Left cardiac atrium (tissue), 4 donors: Measurements from ENCODE around the gene PCSK1. TPM values are rescaled to one million over a fixed set of nuclear protein-coding genes. Genes with fewer than 3 reads are reported as not detected.
"Not testable (repeated sequence)": the region's sequence is repeated elsewhere in the genome, so short reads cannot be mapped to it uniquely, and the experiment has no call there.

Source experiments
- ATAC-seq, 2 donors: fragments of 200-7000 bp; cut with Tn5 transposase; one replicate each; pipeline ENCODE4 v1.9.1; 2020; ENCODE audit warnings: mild to moderate bottlenecking in 2 of 2, moderate library complexity in 2 of 2
- DNase-seq: peaks from one replicate; pipeline ENCODE4 v3.0.0-alpha.2; 2020
- intact Hi-C, 2 donors: fragments of 100-400 bp; cut with DNase I; formaldehyde crosslinking; loops; one replicate each; pipeline versions ENCODE4 v1.14.1 to v1.15.1; 2022 to 2023
- total RNA-seq, 2 donors: library from RNA; stranded (reverse); fragmentation: NEBNext Ultra II Directional; extraction: Animal tissue kit (Norgen Biotek cat#: 25700); gene quantifications; one replicate each; pipeline ENCODE4 v1.2.1, GENCODE V29; 2021
- donor health status: DM: no; HTN: yes; CAD: no.
- donor health status: DM: no; HTN: yes; CAD: no; lungs with severe emphysema.
- donor health status: DM: yes; HTN: yes; CAD: no.
- donor health status: Dilated cardiomyopathy.

PCSK1 gene
- total RNA-seq, 2 donors from 2014 or later: 0.41 to 3.1 TPM

DNA sequence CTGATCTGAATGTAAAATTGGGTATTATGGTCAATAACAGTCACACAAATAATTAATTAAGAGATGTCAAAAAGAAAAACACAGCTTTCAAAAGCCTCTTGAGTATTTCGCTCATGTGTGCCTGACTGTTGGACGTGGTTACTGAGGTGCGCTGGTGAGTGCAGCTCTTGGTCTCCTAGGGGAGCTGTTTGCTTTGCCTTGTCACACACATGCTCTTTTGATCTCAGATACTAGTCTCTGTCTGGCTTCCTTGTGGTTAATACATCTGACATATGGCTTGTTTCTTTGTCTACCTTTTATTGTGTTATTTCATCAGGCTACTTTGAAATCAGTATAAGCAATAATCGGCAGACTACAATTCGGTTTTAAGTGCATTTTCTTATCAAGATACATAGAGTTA, 51.5 kb downstream of the PCSK1 start:
- peak in 1 of 2 donors; percentile 57 for ATAC-seq

DNA sequence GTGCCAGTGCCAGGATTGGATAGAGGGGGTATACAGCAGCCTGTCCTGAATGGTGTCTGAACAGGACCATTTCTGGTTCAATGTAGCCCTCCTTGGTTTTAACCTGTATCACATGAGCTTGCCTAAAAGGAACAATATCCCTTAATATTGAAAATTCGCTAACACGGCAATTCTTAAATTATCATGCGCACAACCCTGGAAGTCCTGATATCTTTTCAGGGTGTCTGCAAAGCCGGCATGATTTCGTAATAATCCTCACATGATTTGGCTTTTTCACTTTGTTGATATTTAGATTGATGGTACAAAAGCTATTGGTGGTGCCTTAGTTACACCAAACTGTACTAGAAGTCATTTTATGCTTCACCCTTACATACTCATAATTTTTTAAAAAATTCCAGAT, 53.2 kb downstream of the PCSK1 start:
- ATAC-seq (no peak), DNase-seq (no peak)
- intact Hi-C loops: no loop called here

More for the DNA sequence above, 51.5 kb downstream of the PCSK1 start:
- DNase-seq: no peak
- intact Hi-C loops: no loop called here

DNA sequence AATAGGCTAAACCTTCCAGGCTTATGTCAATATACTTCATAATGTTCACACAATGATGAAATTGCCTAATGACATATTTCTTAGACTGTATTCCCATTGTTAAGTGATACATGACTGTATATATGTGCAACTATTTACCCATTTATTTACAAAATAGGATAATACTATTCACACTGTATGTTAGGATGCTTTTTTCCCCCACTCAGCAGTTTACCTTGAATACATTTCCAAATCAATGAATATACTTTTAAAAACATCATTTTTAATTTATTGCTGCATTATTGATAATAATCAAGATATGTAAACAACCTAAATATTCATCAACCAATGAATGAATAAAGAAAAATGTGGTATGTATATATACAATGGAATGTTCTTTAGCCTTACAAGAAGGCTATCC, 55.5 kb downstream of the PCSK1 start:
- no peak for DNase-seq
- ATAC-seq: no peak
- intact Hi-C loops: no loop called here

DNA sequence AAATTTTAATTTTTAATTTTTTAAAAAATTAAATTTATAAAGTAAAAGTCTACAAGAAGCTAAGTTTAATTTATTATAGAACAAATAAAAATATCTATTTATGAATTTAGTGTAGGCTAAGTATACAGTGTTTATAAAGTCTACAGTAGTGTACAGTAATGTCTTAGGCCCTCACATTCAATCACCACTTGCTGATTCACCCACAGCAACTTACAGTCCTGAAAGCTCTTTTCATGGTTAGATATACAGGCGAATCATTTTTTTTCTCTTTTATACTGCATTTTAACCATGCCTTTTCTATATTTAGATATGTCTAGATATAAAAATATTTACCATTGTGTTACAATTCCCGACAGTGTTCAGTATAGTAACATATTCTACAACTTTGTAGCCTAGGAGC, 55.9 kb downstream of the PCSK1 start:
- ATAC-seq: no peak
- intact Hi-C loops: no loop called here
- no peak for DNase-seq

DNA sequence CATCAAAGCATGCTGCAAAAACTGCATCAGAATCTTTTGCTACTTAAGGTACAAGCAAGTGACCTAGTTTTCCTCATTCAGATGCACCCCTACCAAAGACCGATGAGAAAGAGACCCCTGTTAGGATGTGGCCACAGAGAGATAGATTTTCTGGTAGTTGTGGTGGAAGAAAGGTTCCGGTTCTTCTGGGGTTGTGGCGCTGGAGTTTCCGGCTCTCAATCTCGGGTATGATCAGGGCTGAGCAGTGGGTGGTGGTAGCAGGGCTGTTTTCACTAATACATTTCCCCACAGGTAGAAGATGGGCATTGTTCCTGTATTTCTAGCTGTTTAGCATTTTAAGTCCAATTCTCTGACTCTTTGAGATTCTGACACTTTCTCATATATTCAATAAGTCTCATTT, 58.4 kb downstream of the PCSK1 start:
- ATAC-seq (no peak), DNase-seq (no peak)
- intact Hi-C loops: no loop called here

DNA sequence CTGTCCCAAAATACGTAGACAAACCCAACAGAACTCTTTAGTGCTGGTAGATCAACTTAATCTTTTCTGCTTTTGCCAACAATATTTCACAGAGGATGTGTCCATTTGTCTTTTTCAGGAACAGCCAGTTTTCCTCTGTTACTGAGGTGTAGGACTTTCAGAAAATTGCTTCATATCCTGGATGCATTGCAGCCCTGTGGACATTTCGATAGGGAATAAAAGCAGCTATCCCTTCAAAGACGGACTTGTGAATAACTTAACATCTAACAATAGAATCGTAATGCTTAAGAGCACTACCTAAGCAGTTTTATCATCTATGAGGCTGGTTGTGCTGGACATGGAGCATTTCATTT, 59.7 kb downstream of the PCSK1 start:
- no peak for ATAC-seq
- intact Hi-C loops: no loop called here

DNA sequence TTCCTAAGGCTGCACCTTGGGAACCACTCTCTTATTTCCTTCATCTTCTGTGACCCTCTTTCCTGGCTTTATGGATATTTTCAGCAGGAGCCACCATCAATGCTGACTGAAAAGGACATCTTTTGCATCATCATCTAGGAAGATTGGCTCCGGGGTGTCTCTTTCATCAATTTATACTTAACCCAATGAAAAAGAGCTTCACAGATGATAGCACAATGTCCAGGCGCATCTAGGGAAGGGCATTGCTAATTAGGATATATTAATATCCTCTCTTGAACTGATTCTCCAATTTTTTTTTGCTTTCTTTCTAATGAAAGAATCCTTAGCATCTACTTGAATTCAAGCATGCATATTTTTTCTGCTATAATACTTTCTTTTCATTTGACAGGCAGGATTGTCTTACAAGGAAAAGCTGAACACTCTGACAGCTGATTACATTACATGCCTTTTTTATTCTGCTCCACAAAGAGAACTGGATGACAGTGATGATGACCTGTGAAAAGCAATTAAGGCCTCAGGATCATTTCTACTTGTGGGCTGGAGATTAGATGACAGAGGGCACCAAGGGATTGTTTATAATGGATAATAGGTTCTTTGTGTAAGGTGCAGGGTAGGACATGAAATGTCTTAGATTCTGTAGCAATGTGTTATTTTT, 60.2 kb downstream of the PCSK1 start:
- intact Hi-C loops: no loop called here
- no peak for DNase-seq
- ATAC-seq: no peak

More for the DNA sequence above, 59.7 kb downstream of the PCSK1 start:
- no peak for DNase-seq

DNA sequence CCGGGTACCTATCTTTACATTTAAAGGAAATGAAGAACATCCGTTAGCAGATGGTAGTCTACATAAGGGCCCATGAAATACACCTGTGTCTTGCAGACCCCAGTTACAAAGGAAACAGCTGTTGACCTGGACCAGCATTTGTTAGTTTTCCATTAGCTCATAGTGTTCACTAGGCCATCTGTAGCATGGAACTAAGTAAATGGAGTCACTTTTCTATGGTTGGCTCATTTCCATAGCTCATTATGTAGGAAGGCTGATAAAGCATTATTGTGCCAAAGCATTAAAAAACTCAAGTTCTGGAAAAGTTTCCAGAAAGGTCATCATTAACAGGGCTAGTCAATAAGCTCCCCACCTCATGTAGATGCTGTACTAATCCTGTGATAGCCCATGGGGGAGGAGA, 62.1 kb downstream of the PCSK1 start:
- intact Hi-C loops: no loop called here
- no peak for DNase-seq
- ATAC-seq: no peak

DNA sequence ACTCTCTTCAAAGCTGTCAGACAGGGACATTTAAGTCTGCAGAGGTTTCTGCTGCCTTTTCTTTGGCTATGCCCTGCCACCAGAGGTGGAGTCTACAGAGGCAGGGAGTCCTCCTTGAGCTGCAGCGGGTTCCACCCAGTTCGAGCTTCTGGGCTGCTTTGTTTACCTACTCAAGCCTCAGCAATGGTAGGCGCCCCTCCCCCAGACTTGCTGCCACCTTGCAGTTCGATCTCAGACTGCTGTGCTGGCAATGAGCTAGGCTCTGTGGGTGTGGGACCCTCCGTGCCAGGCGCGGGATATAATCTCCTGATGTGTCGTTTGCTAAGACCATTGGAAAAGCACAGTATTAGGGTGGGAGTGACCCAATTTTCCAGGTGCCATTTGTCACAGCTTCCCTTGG, 65.7 kb downstream of the PCSK1 start:
- intact Hi-C loops, DNase-seq, ATAC-seq: not testable (repeated sequence)

DNA sequence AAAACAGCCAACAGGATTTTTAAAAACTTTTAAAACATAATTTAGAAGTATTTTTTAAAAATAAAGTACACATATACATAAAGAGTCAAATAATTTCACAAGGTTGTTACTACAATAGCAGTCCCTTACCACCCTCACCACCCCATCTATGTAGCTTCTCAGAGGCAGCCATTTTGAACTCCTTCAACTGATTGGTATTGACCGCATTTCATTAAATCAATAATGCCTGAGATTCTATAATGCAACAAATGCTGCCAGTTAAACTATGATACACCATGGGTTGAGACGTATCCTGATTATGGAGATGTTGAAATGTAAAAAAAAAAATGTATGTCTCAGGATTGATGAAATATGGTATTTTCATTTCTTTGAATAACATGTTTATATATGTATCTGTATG, 78.8 kb downstream of the PCSK1 start:
- intact Hi-C loops: no loop called here
- no peak for DNase-seq
- ATAC-seq: no peak

DNA sequence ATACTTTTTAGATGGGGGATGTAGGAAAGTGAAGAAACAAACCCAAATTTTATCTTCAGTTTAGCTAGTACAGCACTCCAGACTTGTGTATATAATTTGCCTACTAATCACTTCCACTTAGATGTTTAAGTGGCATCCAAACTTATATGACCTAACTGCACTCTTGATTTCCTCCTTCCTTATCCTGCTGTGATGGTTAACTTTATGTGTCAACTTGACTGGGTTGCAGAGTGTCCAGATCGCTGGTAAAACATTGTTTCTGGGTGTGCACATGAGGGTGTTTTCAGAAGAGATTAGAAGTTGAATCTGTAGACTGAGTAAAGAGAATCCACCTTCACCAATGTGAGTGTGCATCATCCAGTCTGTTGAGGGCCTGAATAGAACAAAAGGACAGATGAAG, 79.8 kb downstream of the PCSK1 start:
- DNase-seq (no peak), ATAC-seq (no peak)
- intact Hi-C loops: no loop called here

DNA sequence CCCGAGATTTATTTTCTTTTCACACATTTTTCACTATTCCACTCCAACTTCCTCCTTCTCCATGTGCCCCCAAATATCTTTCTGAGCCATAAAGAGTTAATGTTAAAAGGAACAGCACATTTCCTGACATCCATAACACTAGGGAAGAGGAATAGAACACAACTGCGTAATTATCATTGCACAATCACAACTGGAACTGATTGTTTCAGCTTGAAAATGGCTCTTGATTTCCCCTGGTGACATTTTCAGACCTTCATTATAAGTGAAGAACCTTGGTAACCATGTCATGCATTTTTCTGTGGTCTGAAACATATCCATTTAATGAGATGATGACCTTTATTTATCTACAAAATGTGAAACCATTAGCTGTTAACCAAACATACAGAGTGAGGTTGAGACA, 82.4 kb downstream of the PCSK1 start:
- intact Hi-C loops: no loop called here
- DNase-seq (no peak), ATAC-seq (no peak)

DNA sequence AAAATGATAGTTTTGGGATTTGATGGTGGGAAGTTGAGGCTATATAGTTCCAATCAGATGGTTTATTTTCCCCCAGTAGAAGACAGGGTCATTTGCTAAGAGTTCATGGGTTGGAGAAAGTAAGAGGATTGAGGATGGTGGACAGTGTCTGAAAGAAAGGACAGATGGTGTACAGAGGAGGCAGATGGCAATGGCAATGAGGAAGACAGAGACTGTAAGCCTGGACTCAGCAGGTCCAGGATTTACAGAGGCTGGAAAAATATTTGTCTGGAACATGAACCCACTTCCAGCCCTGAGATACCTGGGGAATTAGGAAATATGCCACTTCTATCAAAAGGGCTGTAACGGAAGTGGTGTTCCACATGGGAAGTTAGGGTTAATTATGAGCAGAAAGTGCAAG, 84.5 kb downstream of the PCSK1 start:
- intact Hi-C loops: loop anchor here (5.0 kb wide), 2 partner anchors 254 to 724 kb away; no protein-coding TSS in a partner anchor
- ATAC-seq (no peak), DNase-seq (no peak)

DNA sequence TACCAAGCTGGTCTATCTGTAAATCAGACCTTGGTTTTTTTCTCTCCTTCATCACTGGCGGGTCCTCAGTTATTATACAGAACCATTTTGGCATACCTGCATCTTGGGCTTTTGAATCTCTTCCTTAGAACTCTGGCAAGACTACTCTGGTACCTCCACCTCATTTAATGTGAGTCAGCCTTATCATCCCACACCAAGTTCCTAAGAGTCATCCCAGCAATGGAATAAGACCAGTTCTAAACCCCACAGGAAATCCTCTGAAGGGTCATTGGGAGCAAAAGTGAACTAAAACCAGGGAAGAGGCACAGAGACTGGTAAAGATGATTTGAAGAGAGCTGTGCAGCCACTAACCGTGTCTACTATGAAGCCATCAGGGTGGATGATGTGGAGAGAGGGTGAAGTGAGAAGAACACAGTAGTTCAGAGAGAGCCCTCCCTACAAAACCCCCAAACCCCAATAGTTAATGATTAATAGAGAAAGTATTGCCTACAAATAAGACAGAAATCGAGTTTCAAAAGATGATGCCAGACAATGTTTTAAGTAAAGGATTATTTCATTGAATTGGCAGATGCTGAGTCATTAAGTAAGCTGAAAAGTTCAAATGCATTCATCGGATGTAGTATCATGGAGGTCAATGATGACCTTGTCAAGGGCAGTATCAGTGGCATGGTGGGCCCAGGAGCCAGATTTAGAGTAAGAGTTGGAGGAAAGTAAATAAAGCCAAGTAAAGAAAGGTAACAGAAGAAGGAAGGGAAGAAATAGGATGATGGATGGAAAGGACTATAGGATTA, 85.4 kb downstream of the PCSK1 start:
- ATAC-seq (no peak), DNase-seq (no peak)
- intact Hi-C loops: loop anchor here (5.0 kb wide), 2 partner anchors 255 to 725 kb away; no protein-coding TSS in a partner anchor

DNA sequence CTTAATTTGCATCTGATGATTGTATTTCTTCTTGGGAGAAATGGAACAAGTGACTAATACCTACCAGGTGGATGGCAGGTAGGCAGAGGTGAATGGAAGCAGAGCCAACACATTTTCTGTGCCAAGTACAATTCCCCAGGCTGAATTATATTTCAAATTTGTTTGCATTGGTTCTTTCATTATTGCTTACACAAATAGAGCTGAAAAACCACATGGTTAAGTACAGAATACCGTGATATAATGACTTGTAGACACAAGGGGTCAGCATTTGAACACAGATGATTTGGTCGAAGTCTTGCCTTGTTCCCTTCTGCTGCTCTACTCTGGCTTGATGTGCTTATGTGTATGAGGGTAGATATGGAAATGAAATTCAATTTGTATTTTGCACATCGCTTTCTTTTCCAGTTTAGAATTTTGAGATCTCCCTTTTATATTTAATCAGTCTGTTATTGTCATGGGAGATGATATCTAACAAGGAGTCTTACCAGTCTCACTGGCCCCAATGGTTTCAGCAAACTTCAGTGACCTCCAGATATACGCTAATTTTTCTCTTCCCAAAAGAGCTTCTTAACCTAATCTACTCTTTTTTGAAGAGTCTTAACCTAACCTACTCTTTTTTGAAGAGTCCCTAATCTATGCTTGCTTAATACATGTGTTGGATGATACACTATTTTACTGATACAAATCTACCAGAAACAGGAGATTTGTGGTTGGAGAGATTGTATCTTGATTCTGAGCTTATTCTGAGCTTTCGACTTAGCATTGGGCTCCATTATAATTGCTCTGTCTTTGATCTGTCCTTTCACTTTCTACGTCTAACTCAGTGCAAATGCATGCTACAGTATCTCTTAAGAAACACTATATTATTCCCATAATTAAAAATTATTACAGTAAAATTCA, 88.1 kb downstream of the PCSK1 start:
- ATAC-seq (peak; percentile 89 to 92), DNase-seq (no peak)
- intact Hi-C loops: loop anchor here (2.0 to 5.0 kb wide), 3 partner anchors 256 to 727 kb away; no protein-coding TSS in a partner anchor

DNA sequence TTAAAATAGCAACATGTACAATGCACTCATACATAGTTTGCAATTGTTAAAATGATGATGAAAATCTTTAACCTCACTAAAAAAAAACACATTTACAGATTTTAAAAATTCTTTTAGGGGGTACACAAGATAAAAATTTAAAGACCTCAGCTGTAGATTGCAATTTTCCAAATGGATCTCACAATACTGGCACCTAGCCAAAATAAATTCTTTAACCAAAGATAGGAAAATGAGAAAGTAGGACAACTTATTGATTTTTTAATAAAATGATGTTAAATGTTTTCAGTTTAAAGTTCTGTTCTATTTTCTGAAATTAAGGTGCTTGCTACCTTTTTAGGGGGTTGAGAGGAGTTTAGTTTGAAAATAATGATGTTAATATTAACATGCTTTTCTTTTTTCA, 90.0 kb downstream of the PCSK1 start:
- DNase-seq: no peak
- intact Hi-C loops: no loop called here
- no peak for ATAC-seq

DNA sequence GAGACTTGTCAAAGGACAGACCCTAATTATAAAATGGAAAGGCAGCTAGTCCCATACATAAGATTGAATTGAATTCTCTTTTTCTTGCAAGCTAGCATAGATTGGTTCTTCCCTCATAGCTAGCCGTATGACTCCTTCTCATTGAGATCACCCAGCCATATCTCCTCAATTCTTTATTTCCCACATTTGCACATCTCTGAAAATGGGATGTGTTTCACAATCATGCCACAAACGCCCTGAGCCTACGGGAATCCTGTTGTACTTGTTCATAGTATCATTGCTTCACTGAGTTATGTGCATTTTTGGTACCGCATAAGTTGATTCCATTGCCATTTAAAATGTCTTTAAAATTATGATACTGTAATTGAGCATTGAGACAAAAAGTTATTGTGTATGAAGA, 90.5 kb downstream of the PCSK1 start:
- no peak for DNase-seq
- no peak for ATAC-seq
- intact Hi-C loops: no loop called here
